Measurements from ENCODE around the gene ELP5. TPM values are rescaled to one million over a fixed set of nuclear protein-coding genes. Genes with fewer than 3 reads are reported as not detected.

The ELP5 gene
- total and polyA plus RNA-seq, 2 donors (not counting 3 experiments of a cell fraction or from before 2014, with no cell fraction given), result 44.4 to 54.7 TPM

GRCh38 chr17:7236808-7237207, 15.2 kb upstream of the ELP5 start:
- dilution Hi-C loops (cut with MboI; ENCODE audit: extremely low pct_ligation_motif_present, low sequenced_read_pairs), result no loop called here
- peaks cover 32% of the 10 kb centered on the region for H3K4me1 ChIP-seq (ENCODE audit: control insufficient read depth, extremely low read depth, insufficient read depth, low read length)
- intact Hi-C loops (cut with micrococcal nuclease), result loop anchor here (5.0 kb wide), 1 partner anchor 620 kb away; the partner anchor contains the start of genes CYB5D1, NAA38 and TMEM88
- H3K27me3 ChIP-seq (ENCODE audit: control insufficient read depth in 2 of 2, insufficient read depth in 2 of 2, low read length in 2 of 2), result no peaks in the 10 kb centered on the region
- H3K9me1 ChIP-seq (replicated peaks; ENCODE audit: control insufficient read depth, extremely low read depth, insufficient read depth, low read length), result no peaks in the 10 kb centered on the region
- FAIRE-seq, result no peak
- peaks cover 15 to 24% of the 10 kb centered on the region in 2 experiments for H3K36me3 ChIP-seq (ENCODE audit: control insufficient read depth in 2 of 2, extremely low read depth in 1 of 2, insufficient read depth in 2 of 2, low read length in 2 of 2)
- DNase-seq (ENCODE audit: low read depth, low spot score), result no peak
- POLR2A ChIA-PET, result no interaction called here
- H3K27ac ChIP-seq (ENCODE audit: insufficient read depth, low read depth, low read length), result no peak overlapping the region
- CTCF ChIA-PET, result interaction anchor here (0.7 to 3.4 kb wide), 4 partner anchors 16 to 60 kb away, joined by 3 to 34 read pairs (median 3); partner anchors contain the start of genes ACADVL, DLG4 and SLC2A4
- no peaks in the 10 kb centered on the region for H3K9me3 ChIP-seq (replicated peaks; ENCODE audit: control insufficient read depth, insufficient read depth, low read length)
- H2AFZ ChIP-seq (ENCODE audit: low read depth, low read length), result no peak overlapping the region
- H3K79me2 ChIP-seq (ENCODE audit: control insufficient read depth, insufficient read depth, low read length), result peaks cover 70% of the 10 kb centered on the region
- BruUV-seq (replicated peaks), result no TSS peak
- TF ChIP-seq MAX (IDR thresholded peaks at IDR 0.05; ENCODE audit: insufficient read depth, insufficient read length) (no peak), FOS (IDR thresholded peaks at IDR 0.05; ENCODE audit: borderline replicate concordance, insufficient read depth, low read length) (no peak), POLR2A (IDR thresholded peaks at IDR 0.05; ENCODE audit: low read depth, low read length) (no peak), MYC (IDR thresholded peaks at IDR 0.05; ENCODE audit: low read depth, low read length) (no peak), CTCF (IDR thresholded peaks at IDR 0.05; ENCODE audit: extremely low read depth in 1 of 2, insufficient read depth in 1 of 2, low read depth in 1 of 2, low read length in 2 of 2) (no peak), JUN (IDR thresholded peaks at IDR 0.05; ENCODE audit: borderline replicate concordance, insufficient read depth, insufficient read length, low read depth) (no peak)
- H4K20me1 ChIP-seq (replicated peaks; ENCODE audit: control insufficient read depth, extremely low read depth, insufficient read depth, low read length), result peaks cover 4% of the 10 kb centered on the region
- H3K9ac ChIP-seq (replicated peaks; ENCODE audit: extremely low read depth, insufficient read depth, low read length), result no peak overlapping the region
- H3K4me3 ChIP-seq (replicated peaks in 1 of 3; ENCODE audit: insufficient read depth in 1 of 3, low read depth in 1 of 3, low read length in 3 of 3), result no peak overlapping the region
- peak overlapping the region; percentile 64 for H3K4me2 ChIP-seq (ENCODE audit: insufficient read depth, low read length)
